GM08714 (cell line): ENCODE results near the gene ITIH2.
"Not testable (repeated sequence)": the region's sequence is repeated elsewhere in the genome, so short reads cannot be mapped to it uniquely, and the experiment has no call there.

ENCODE experiments used
- H3K4me3 ChIP-seq: fragments of 200-500 bp; sonication (Bioruptor generic); 2 replicates; pipeline ENCODE4 v1.5.1; 2014; ENCODE audit warnings: mild to moderate bottlenecking, low read length, inconsistent platforms
- ZNF274 ChIP-seq: IDR thresholded peaks from 2 replicates; pipeline ENCODE4 v1.6.1; 2012; ENCODE audit warnings: mild to moderate bottlenecking, low read depth, low read length

The ITIH2 gene

DNA sequence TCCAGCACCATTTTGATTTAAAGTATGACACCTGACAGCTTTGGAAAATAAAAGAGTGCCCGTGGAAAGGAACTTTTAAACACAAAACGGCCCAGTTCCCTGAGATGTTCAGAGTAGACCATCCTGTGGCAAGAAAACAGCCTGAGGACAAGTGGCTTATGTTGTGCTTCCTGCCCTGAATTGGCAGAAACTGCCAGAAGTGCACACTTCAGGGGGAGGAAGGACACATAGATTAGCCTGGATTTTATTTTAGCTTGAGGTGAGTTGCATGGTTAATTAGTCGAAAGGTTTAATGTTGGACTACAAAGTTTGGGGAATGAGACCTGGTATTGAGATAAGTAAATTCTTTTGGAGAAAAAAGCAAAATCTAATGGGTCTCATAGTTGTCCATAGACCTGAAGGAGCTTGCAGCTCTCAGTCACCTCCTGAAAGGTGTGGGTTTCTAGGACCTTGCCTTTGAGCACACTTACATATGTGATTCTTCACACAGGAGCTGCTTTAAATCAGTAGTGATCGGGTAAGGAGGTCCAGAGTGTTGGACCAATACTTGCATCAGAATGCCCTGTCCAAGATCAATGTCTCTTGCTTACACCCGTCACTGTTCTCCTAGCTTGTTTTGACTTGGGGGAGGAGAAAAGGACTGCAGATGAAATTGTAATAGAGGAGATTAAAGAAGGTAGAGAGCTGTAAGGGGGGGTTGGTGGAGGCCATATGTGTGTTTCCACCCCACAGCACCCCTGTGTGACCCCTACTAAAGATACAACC, 4.9 kb downstream of the ITIH2 start:
- no peak overlapping the region for H3K4me3 ChIP-seq
- no peak for TF ChIP-seq ZNF274

- TF ChIP-seq ZNF274, result no peak
- H3K4me3 ChIP-seq, result no peak overlapping the region
These were observed 5.7 kb downstream of the ITIH2 start for GRCh38 chr10:7708832-7709231.

- no peak overlapping the region for H3K4me3 ChIP-seq
- no peak for TF ChIP-seq ZNF274
These were observed 7.3 kb downstream of the ITIH2 start for GRCh38 chr10:7710446-7710845.

DNA sequence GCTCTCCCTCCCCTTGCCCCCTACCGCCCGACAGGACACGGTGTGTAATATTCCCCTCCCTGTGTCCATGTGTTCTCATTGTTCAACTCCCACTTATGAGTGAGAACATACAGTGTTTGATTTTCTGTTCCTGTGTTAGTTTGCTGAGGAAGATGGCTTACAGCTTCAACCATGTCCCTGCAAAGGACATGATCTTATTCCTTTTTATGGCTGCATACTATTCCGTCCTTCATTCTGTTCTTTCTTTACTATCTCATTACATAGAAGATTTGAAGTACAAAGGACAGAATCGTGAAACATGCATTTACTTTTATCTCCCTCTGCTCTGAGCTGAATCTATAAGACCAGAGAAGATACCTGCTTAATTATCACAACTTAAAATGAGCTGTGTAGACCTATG, 8.0 kb downstream of the ITIH2 start:
- H3K4me3 ChIP-seq, result not testable (repeated sequence)

GRCh38 chr10:7715515-7715914, 12.4 kb downstream of the ITIH2 start:
- TF ChIP-seq ZNF274, result no peak

GRCh38 chr10:7717767-7718166, 14.7 kb downstream of the ITIH2 start:
- TF ChIP-seq ZNF274, result no peak
- no peak overlapping the region for H3K4me3 ChIP-seq

More at GRCh38 chr10:7715515-7715914, 12.4 kb downstream of the ITIH2 start:
- no peak overlapping the region for H3K4me3 ChIP-seq

DNA sequence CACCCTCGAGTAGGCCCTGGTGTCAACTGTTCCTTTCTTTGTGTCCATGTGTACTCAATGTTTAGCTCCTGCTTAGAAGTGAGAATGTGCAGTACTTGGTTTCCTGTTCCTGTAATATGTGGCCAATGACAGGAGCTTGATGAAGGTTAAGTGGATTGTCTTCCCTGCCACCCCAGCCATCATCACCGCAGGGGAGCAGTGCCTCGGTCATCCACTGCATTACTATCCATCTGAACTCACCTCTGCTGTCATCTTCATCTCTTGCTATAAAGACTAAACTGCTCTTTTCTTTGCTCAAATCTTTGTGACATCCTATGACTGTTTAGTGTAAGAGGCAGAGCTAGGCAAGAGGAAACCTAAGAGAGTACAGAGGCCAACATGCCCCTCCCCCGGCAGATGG, 15.6 kb downstream of the ITIH2 start:
- TF ChIP-seq ZNF274, result no peak
- H3K4me3 ChIP-seq, result no peak overlapping the region

DNA sequence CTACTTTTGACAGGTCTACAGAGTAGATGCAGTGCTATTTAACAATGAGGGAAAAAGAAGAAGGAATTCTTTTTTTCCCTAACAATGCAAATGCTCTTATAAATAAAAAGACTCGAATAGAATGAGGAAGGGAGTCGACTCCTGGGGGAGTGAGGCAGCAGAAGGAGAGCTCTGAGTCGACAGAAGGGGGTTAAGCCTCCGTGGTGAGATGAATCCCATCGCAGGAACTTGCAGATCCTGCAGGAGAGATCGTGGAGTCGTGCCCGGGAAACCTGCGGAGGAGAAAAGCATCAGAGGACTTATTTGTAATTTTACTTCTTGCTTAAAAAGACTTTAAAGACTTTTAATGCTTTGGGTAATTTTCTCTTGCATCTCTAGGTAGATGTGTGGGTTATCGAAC, 17.4 kb downstream of the ITIH2 start:
- TF ChIP-seq ZNF274, result no peak
- no peak overlapping the region for H3K4me3 ChIP-seq

DNA sequence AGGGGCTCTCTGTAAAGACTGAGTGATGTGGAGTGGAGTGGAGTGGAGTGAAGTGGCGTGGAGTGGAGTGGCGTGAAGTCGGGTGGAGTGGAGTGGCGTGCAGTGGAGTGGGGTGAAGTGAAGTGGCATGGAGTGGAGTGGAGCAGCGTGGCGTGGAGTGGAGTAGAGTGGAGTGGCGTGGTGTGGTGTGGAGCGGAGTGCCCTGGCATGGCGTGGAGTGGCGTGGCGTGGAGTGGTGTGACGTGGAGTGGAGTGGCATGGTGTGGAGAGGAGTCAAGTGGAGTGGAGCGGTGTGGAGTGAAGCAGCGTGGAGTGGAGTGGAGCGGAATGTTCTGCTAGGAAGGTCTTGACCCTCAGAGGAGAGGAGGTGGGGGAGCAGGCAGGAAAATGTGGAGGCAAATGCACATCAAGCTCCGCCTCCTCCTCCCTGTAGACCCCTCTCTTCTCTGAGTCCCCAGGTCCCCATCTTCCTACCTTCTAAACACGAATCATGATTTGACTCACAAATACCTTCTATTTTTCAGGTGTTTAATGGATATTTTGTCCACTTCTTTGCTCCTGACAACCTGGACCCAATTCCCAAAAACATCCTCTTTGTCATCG, 19.9 kb downstream of the ITIH2 start:
- no peak for TF ChIP-seq ZNF274
- H3K4me3 ChIP-seq, result no peak overlapping the region

DNA sequence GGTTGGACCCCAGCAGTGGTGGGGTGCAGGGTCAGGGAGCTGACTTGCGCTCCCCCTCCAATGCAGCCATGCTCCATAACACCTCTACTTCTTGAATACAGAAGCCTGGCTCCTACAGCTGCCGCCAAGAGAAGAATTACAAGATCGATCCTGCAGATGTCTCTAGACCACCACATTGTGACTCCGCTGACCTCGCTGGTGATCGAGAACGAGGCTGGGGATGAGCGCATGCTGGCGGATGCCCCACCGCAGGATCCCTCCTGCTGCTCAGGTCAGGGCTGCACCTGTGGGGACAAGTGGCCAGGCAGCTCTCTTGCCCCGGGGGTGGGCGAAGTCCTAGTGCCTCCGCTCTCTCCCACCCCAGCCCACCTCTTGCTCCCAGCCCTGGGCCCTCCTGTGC, 31.7 kb downstream of the ITIH2 start:
- TF ChIP-seq ZNF274, result no peak
- no peak overlapping the region for H3K4me3 ChIP-seq

DNA sequence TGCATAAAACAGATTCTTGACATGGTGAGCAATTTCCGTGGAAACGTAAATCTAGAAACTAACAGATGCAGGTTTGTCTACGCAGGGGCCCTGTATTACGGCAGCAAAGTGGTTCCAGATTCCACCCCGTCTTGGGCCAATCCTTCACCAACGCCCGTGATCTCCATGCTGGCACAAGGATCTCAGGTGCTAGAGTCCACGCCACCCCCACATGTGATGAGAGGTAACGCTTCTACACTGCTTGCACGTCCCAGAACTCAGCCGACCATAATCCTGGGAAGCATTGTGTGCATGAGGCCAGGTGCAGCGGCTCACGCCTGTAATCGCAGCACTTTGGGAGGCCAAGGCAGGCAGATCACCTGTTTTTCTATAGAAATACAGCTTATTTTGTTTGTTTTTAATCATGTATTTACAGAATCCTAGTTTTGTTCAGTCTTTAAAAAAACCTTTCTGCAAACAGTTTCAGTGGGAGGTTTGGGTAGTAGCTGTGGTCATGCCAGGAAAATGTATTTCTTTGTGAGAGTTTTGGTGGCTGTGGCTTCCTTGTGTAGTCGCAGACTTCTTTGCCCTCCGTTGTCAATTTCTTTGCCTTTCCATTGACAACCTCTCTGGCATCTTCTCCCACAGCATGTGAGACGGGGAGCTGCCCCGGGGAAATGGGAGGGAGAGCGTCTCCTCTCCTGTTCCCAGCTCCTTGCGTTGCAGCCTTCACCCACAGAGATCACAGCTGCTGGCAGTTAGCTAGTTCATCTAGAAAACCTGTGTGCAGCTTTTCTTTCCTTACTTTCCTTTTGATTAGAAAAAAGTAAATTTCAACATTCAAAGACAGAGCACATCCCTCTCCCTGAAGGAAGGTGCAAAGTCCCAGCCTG, 35.7 kb downstream of the ITIH2 start:
- no peak overlapping the region for H3K4me3 ChIP-seq
- TF ChIP-seq ZNF274, result no peak

DNA sequence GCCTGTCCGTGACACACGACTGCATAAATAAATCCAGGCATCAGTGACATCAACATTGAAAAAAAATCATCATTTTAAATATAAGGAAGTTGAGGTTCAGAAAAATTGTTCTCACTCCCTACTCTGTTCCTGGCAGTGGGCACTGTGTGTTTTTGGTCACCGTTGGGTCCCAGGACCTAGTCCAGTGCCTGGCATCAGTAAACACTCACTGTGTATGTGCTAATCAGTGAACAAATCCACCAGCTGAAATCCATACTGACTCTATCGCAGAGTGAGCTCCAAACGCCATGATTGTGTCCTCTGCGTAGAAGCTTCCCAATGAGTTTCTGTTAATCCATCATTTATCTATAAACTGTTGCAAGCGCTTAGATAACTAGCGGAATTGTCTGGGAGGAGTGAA, 41.2 kb downstream of the ITIH2 start:
- TF ChIP-seq ZNF274, result no peak

DNA sequence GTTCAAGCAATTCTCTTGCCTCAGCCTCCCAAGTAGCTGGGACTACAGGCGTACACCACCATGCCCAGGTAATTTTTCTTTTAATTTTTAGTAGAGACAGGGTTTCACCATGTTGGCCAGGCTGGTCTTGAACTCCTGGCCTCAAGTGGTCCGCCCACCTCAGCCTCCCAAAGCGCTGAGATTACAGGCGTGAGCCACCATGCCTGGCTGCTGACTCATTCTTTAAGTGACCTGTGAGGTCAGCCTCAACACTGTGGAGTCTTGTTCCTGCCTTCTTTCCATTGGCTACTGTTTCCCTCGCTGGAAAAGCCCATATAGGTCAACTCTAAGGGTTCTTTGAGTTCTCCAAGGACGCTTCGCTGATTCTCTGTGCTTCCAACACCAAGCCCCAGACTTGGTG, 45.5 kb downstream of the ITIH2 start:
- H3K4me3 ChIP-seq, result not testable (repeated sequence)

More for the DNA sequence above, 41.2 kb downstream of the ITIH2 start:
- H3K4me3 ChIP-seq, result no peak overlapping the region

DNA sequence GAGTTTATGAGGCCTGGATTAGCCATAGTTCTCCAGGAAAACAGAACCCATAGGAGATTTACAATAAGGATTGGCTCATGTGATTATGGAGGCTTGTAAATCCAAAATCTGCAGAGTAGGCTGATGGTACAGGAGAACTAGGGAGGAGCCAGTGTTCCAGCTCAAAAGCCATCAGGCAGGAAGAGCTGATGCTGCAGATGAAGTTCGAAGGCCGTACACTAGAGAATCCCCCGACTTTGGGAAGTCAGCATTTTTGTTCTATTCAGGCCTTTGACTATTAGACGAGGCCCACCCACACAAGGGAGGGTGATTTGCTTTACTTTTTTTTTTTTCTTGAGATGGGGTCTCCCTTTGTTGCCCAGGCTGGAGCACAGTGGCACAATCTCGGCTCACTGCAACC, 47.1 kb downstream of the ITIH2 start:
- H3K4me3 ChIP-seq, result no peak overlapping the region
- no peak for TF ChIP-seq ZNF274

GRCh38 chr10:7752251-7752650, 49.1 kb downstream of the ITIH2 start:
- no peak overlapping the region for H3K4me3 ChIP-seq
- TF ChIP-seq ZNF274, result no peak

DNA sequence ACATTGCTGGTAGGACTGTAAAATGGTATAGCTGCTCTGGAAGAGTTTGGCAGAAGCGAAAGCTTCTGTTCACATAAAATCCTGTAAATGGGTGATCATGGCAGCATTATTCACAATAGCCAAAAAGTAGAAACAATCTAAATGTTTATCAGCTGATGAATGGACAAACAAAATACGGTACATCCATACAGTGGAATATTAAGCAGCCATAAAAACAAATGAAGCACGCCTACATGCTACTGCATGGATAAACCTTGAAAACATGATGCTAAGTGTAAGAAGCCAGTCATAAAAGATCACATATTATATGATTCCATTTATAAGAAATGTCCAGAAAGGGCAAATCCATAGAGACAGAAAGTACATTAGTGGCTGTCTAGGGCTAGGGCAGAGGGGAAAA, 52.0 kb downstream of the ITIH2 start:
- no peak for TF ChIP-seq ZNF274
- no peak overlapping the region for H3K4me3 ChIP-seq
